ENCODE results near the gene MCTP2.

Gene MCTP2

DNA sequence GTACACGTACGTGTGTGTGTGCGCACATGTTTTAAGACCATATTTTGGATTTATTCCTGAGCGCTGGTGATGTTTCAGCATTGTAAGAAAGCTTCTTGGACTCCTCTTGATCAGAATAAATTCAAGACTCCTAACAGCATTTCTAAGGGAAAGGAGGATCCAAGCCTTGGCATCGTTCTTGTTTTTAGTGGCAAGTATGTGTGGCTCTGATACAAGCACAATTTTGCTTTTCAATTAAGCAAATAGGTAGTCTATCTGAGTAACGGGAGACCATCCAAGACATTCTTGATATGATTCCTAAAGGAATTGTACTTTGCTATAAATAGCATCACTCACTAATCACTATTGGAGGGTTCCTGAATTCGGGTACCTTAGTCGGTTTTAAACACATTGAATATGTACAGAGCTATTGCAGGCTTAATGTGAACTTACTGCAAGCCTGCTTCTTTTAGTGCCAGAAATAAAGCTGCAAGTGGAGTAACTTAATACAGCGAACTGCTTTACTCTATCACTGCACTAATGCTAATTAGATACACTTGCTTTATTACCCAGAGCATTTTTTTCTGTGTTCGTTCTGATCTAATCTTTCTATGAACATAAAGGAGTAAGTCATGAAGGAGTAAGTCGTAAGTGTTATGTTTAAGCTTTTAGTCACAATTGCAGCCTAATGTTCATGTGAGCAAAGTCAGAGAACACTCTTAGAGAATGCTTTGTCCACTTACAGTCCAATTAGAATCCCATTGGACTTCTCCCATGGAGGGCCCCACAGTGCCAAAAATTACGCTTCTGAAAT lies 186.3 kb downstream of the MCTP2 start:
- peaks cover 2% of the 10 kb centered on the region for H3K9me3 Mint-ChIP-seq

DNA sequence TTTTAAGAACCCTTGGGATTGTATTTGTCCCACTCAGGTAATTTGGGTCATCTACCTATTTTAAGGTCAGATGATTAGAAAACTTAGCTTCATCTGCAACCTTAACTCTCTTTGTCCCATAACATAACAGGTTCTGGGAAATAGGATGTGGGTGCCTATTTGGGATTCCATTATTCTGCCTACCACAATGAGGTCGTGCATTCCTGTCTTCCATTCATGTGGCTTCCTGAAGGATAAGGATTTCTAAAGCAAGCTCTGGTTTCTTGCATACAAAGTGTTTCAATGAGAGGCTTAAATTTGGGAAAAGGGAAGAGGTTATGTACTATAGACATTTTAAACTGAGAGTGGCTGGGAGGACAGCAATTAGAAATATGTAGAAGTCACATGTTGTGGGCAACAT lies 190.3 kb downstream of the MCTP2 start:
- H3K4me3 Mint-ChIP-seq: no peak overlapping the region
- peaks cover 25% of the 10 kb centered on the region for H3K36me3 Mint-ChIP-seq (ENCODE audit: low read depth)
- H3K4me1 Mint-ChIP-seq (ENCODE audit: low read depth): no peaks in the 10 kb centered on the region
- no peak overlapping the region for H3K27ac Mint-ChIP-seq
- H3K9me3 Mint-ChIP-seq: peaks cover 7% of the 10 kb centered on the region
- no peaks in the 10 kb centered on the region for H3K27me3 Mint-ChIP-seq

More for the DNA sequence above, 186.3 kb downstream of the MCTP2 start:
- H3K4me3 Mint-ChIP-seq: no peak overlapping the region
- H3K27me3 Mint-ChIP-seq: no peaks in the 10 kb centered on the region
- H3K27ac Mint-ChIP-seq: no peak overlapping the region
- no peaks in the 10 kb centered on the region for H3K4me1 Mint-ChIP-seq (ENCODE audit: low read depth)
- peaks cover 24% of the 10 kb centered on the region for H3K36me3 Mint-ChIP-seq (ENCODE audit: low read depth)

DNA sequence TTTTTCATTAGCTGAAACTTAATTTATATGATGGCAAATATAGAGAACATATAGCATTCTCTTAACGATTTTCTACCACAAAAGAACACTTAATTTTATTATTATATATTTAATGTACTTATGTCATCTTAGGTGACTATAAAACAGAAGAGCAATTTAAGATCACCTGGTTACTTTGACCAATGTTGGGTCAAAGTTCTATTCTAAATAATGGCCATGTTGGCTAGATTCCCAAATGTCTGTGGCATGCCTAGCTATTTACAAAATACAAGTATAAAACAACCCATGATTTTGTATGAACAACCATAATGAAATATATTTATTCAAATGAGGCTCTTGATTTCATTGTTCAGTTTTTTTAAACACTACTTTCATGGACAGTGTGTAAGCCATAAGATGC lies 200.9 kb downstream of the MCTP2 start:
- peaks cover 19% of the 10 kb centered on the region for H3K36me3 Mint-ChIP-seq (ENCODE audit: low read depth)

DNA sequence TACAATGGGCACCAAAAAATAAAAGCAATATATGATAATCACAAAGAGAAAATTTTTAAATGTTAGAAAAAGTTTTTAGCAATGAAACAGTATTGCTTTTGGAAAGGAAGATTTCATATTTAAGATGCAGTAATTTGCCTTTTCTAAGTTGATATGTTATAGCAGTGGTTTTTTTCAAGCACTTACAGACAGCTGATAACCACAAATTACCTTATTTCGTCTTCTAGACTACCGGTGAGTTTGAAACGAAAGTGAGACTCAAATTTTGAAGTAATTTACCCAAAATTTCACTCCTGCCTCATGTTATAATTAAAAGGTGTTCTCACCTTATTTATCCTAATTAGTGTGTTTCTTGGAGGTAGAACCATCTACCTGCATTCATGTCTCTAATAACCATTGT lies 207.8 kb downstream of the MCTP2 start:
- Mint-ChIP-seq H3K4me1 (ENCODE audit: low read depth) (no peaks in the 10 kb centered on the region), H3K4me3 (no peak overlapping the region), H3K36me3 (ENCODE audit: low read depth) (peaks cover 22% of the 10 kb centered on the region), H3K27ac (no peak overlapping the region), H3K27me3 (no peaks in the 10 kb centered on the region), H3K9me3 (no peaks in the 10 kb centered on the region)

More for the DNA sequence above, 200.9 kb downstream of the MCTP2 start:
- Mint-ChIP-seq H3K4me3 (no peak overlapping the region), H3K27me3 (no peaks in the 10 kb centered on the region), H3K4me1 (ENCODE audit: low read depth) (peaks cover 2% of the 10 kb centered on the region), H3K27ac (no peak overlapping the region), H3K9me3 (no peaks in the 10 kb centered on the region)

DNA sequence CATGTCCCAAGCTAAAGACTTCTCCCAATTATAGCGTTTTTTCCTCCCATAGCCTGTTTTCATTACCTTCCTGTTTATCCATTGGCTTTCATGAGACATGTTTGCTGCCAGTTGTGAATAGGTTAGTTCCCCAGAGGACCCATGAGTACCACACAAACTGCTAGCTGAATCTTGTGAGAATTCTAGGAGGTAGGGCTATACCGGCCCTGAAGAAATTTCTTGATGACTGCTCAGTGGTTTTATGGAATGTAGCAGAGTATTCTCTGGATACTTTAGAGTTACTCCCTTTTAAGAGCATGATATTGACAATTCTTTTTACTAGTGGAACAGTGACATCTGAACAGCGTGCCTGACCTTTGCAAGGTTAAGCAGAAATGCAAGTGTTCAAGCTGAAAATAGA lies 210.4 kb downstream of the MCTP2 start:
- H3K4me3 Mint-ChIP-seq: no peak overlapping the region
- no peaks in the 10 kb centered on the region for H3K4me1 Mint-ChIP-seq (ENCODE audit: low read depth)
- H3K9me3 Mint-ChIP-seq: no peaks in the 10 kb centered on the region
- no peaks in the 10 kb centered on the region for H3K27me3 Mint-ChIP-seq
- no peak overlapping the region for H3K27ac Mint-ChIP-seq
- peaks cover 28% of the 10 kb centered on the region for H3K36me3 Mint-ChIP-seq (ENCODE audit: low read depth)

DNA sequence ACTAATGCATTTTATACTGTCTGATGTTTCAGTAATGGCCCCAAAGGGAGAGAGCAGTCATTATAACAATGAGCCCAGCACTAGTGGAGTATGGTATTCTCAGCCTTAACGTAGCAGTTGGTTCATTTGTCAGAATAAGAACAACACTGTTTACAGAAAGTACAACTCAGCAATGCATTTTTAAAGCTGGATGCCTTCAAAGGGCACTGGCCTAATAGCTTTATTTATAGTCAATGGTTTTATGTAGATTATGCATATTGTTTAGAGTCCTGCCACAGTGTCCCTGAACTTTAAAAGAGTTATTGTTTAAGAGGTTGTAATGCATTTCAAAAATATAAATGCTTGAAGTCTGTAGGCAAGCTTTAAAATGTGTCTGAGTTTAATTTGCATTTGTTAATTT lies 211.1 kb downstream of the MCTP2 start:
- Mint-ChIP-seq H3K4me1 (ENCODE audit: low read depth) (no peaks in the 10 kb centered on the region), H3K27ac (no peak overlapping the region), H3K36me3 (ENCODE audit: low read depth) (peaks cover 33% of the 10 kb centered on the region), H3K4me3 (no peak overlapping the region), H3K9me3 (no peaks in the 10 kb centered on the region), H3K27me3 (no peaks in the 10 kb centered on the region)

DNA sequence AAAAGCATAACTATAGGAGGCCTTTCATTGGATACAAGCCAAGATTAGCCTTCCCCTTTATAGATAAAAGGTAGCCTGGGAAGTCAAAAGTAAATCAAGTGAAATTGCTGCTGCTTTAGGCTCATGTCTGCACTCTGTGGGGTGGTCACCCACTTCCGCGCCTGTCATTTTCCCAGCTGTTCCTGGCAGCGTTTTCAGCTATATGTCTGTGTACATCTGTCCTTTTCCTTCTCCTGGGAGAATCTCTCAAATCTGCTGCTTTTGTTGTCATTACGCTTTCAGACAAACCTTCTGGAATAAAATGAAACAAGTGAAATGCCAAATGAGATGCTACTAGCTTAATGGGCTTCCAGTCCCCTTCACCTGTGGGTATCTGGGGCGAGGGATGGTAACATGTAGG lies 211.8 kb downstream of the MCTP2 start:
- Mint-ChIP-seq H3K36me3 (ENCODE audit: low read depth) (peaks cover 33% of the 10 kb centered on the region), H3K4me1 (ENCODE audit: low read depth) (no peaks in the 10 kb centered on the region), H3K4me3 (no peak overlapping the region), H3K9me3 (no peaks in the 10 kb centered on the region), H3K27me3 (no peaks in the 10 kb centered on the region), H3K27ac (no peak overlapping the region)

DNA sequence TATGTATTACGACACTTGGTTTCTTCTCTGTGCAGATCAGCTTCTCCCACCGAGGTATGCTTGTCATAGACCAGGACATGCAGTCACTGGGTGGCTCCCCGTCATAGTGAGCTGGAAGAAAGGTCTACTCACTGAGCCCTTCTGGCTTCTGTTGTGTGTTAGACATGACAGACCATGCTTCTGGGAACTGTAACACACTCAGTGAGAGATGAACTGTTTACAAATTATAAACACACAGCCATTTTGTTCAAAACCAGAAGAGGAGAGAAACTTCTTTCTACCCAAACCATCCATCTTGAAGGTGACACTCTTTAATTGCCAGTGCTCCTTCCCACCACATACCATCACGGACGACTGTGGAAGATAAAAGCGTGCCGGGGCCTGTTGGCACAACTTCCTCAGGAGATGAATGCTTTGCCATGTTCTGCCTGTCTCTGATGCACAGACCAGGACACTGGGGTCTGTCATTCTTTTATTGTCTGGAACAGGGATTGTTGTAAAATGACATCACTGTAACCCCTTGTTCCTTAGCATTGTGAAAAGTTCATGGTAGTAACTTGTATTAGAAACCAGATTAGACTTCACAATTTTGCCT lies 214.3 kb downstream of the MCTP2 start:
- Mint-ChIP-seq H3K27me3 (no peaks in the 10 kb centered on the region), H3K27ac (no peak overlapping the region), H3K4me3 (no peak overlapping the region), H3K36me3 (ENCODE audit: low read depth) (peaks cover 26% of the 10 kb centered on the region), H3K4me1 (ENCODE audit: low read depth) (no peaks in the 10 kb centered on the region), H3K9me3 (no peaks in the 10 kb centered on the region)

DNA sequence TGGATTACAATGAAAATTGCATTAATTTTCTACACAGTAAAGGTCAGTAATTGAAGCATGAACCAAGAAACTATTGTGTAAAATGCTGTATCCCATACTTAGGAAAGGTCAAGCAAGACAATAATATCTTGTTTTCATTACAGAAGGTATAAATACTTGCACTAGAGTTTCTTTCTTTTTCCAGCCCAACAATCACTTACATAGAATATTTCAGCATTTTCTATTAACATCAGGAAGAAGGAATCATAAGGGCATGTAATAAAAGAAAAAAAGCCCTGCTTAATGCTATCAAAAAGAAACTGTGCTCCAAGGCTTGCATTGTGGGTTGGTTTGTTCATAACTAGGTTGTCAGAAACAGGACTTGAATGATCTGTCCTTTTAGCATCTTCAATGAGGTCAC lies 215.1 kb downstream of the MCTP2 start:
- Mint-ChIP-seq H3K36me3 (ENCODE audit: low read depth) (peaks cover 21% of the 10 kb centered on the region), H3K4me3 (no peak overlapping the region), H3K27ac (no peak overlapping the region), H3K9me3 (no peaks in the 10 kb centered on the region), H3K27me3 (no peaks in the 10 kb centered on the region), H3K4me1 (ENCODE audit: low read depth) (no peaks in the 10 kb centered on the region)

DNA sequence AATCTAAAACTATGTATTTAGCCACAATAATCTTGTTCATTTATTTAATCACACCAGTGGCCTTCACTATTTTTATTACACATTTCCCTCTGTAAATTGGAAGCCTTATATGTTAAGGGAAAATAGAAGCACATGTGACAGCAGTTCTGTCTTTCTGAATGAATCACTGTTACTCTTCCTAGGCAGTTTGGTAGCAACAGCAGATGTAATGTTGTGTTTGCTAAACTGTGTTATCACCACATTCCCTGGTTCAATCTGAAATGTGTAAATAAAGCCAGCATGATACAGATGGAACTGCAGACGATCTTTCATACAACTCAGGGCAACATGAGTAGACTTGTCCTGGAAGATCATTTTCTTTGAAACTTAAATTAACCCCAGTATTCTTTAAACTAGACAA lies 220.1 kb downstream of the MCTP2 start:
- no peak overlapping the region for H3K4me3 Mint-ChIP-seq
- H3K9me3 Mint-ChIP-seq: no peaks in the 10 kb centered on the region
- H3K27ac Mint-ChIP-seq: no peak overlapping the region
- H3K27me3 Mint-ChIP-seq: no peaks in the 10 kb centered on the region
- H3K36me3 Mint-ChIP-seq (ENCODE audit: low read depth): peaks cover 14% of the 10 kb centered on the region
- no peaks in the 10 kb centered on the region for H3K4me1 Mint-ChIP-seq (ENCODE audit: low read depth)

DNA sequence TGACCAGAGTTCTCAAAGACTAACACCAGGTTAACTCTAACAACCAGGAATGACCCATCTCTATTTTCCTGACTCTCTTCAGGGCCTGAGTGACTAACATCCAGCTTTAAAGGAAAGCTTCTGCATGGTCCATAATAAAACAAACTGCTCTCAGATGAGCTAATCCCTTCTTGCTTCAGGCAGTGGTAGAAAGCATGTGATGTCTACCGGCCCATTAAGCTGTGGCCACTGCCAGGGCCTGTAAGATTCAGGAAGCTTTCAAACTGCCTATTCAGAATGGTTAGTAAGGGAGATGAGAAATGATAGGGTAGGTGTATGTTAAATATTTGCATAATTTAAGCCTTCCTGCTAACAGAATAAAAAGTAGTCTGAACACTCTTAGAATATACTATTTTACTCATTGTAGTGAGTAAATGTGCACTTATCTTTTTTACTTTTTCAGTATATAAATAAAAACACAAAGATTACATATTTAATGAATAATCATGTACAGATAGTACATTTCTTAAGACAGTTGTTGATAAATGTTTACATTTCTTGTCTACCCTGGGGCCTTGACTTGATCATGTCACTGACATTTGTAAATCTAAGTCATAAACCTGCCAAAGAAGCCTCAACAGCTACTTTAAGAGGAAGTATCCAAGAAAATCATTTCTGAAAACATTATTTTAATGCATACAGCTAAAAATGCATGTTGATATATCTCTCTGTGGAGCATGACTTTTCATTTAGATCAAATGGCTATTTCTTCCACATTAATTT lies 222.0 kb downstream of the MCTP2 start:
- H3K36me3 Mint-ChIP-seq (ENCODE audit: low read depth): peaks cover 28% of the 10 kb centered on the region
- H3K4me3 Mint-ChIP-seq: no peak overlapping the region
- H3K9me3 Mint-ChIP-seq: no peaks in the 10 kb centered on the region
- H3K27me3 Mint-ChIP-seq: no peaks in the 10 kb centered on the region
- H3K4me1 Mint-ChIP-seq (ENCODE audit: low read depth): no peaks in the 10 kb centered on the region
- no peak overlapping the region for H3K27ac Mint-ChIP-seq

DNA sequence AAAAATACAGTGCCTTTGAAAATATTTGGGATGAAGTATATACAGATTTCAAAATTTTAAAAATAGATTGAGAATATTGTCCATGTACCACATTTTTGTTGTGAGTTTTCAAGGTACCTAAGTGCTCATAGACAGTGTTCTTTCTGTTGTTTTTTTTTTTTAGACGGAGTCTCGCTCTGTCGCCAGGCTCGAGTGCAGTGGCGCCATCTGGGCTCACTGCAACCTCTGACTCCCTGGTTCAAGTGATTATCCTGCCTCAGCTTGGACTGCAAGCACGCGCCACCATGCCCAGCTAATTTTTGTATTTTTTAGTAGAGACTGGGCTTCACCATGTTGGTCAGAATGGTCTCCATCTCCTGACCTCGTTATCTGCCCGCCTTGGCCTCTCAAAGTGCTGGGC lies 223.9 kb downstream of the MCTP2 start:
- Mint-ChIP-seq H3K9me3 (no peaks in the 10 kb centered on the region), H3K36me3 (ENCODE audit: low read depth) (peaks cover 38% of the 10 kb centered on the region), H3K27me3 (no peaks in the 10 kb centered on the region), H3K4me3 (no peak overlapping the region), H3K4me1 (ENCODE audit: low read depth) (no peaks in the 10 kb centered on the region), H3K27ac (no peak overlapping the region)

DNA sequence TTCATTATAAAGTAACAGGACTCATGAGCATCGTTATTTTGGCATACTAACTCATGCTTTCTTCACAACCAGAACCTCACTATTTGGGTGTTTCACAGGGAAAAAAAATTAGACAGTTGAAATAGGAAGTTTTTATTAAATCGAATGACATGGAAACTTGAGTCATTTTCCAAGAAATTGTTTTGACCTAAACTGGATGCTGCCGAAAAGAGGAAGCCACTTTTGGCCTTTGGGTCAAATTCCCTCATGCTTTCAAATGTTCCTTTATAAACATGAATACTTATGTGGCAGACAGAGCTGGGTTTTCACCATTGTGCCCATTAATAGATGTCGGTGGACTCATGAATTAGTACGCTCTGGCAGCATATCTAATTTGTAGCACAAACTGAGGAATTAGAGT lies 224.9 kb downstream of the MCTP2 start:
- H3K4me3 Mint-ChIP-seq: no peak overlapping the region
- H3K36me3 Mint-ChIP-seq (ENCODE audit: low read depth): peaks cover 42% of the 10 kb centered on the region
- no peaks in the 10 kb centered on the region for H3K4me1 Mint-ChIP-seq (ENCODE audit: low read depth)
- H3K9me3 Mint-ChIP-seq: no peaks in the 10 kb centered on the region
- H3K27ac Mint-ChIP-seq: no peak overlapping the region
- H3K27me3 Mint-ChIP-seq: no peaks in the 10 kb centered on the region

DNA sequence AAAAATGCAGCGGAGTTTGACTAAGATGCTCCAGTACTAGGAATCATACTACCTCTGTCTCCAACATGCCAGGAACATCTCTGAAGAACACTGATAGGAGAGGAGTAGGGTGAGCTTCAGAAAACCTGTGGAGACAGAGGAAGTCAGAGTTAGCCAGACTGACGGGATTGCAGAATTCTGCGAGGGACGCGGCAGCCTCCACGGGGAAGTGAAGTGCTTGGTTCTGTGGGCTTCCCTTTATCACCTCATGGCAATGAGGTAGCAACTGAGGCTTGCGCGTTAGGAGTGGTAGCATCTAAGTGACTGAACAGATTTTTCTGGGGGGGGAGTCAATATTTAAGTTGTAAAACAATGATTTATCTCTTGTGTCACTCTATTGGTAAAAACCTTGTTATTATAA lies 226.3 kb downstream of the MCTP2 start:
- H3K4me3 Mint-ChIP-seq: no peak overlapping the region
- no peaks in the 10 kb centered on the region for H3K9me3 Mint-ChIP-seq
- H3K36me3 Mint-ChIP-seq (ENCODE audit: low read depth): peaks cover 52% of the 10 kb centered on the region
- no peaks in the 10 kb centered on the region for H3K4me1 Mint-ChIP-seq (ENCODE audit: low read depth)
- no peak overlapping the region for H3K27ac Mint-ChIP-seq
- no peaks in the 10 kb centered on the region for H3K27me3 Mint-ChIP-seq

DNA sequence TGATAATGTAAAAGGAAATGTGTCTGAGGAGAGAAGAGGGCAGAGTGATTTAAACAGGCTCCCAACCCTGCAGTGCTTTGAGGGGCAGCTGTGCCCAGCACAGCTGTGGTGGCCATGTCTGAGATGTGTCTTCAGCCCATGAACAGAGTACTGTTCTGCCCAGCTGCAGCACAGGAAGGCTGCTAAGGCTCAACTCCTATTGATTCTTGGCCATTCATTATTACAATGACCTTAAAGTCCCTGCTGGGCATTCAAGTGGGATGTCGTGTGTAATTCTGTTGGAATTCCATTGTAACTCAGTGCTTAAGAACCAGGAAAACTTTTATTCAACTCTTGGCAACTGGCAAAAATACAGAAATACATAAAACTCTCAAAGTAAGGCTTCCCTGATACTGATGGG lies 229.3 kb downstream of the MCTP2 start:
- H3K36me3 Mint-ChIP-seq (ENCODE audit: low read depth): peaks cover 47% of the 10 kb centered on the region
- H3K9me3 Mint-ChIP-seq: no peaks in the 10 kb centered on the region
- no peaks in the 10 kb centered on the region for H3K27me3 Mint-ChIP-seq
- no peak overlapping the region for H3K27ac Mint-ChIP-seq
- no peak overlapping the region for H3K4me3 Mint-ChIP-seq
- no peaks in the 10 kb centered on the region for H3K4me1 Mint-ChIP-seq (ENCODE audit: low read depth)
